GM12892 (cell line): Measurements from ENCODE around the gene PLPPR4.

ENCODE experiments used
- POLR2A ChIP-seq: IDR thresholded peaks from 2 replicates; pipeline ENCODE4 v1.6.1; 2011; ENCODE audit warnings: low read depth, low read length, control low read depth
- POLR2AphosphoS5 ChIP-seq: IDR thresholded peaks from 2 replicates; pipeline ENCODE4 v1.6.1; 2011; ENCODE audit warnings: low read depth, low read length, control low read depth

DNA sequence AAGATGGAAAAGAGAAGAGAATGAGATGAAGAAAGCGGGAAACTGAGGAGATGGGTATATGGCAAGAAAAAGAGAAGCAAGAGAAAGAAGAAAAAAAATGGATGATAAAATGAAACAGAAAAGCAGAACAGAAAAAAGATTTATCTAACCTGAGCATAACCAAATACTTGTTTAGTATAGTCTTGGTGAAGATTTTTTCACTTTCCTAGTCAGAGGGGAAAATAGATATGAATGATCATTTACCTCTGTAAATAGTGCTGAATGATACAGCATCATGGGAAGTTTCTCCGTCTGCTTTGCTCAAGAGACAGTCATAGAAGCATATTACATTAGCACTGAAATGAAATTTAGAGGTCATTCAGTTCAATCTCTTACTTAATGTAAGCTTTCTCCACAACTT lies 36.1 kb upstream of the PLPPR4 start:
- TF ChIP-seq POLR2A (no peak), POLR2AphosphoS5 (no peak)
